Effector CD4-positive, alpha-beta T cell (primary cell): ENCODE results near the gene ALPG.
"Not testable (repeated sequence)": the region's sequence is repeated elsewhere in the genome, so short reads cannot be mapped to it uniquely, and the experiment has no call there.

ENCODE experiments used
- DNase-seq: peaks from one replicate; pipeline ENCODE4 v3.0.0-alpha.2; 2020

ALPG gene

GRCh38 chr2:232442431-232442830 lies 35.8 kb downstream of the ALPG start:
- not testable (repeated sequence) for DNase-seq

- not testable (repeated sequence) for DNase-seq
These were observed 36.4 kb downstream of the ALPG start for GRCh38 chr2:232443047-232443446.

- not testable (repeated sequence) for DNase-seq
These were observed 37.2 kb downstream of the ALPG start for GRCh38 chr2:232443669-232444408.

GRCh38 chr2:232444409-232445148 lies 37.9 kb downstream of the ALPG start:
- peak; percentile 42 for DNase-seq

GRCh38 chr2:232445149-232445885 lies 38.7 kb downstream of the ALPG start:
- DNase-seq: not testable (repeated sequence)

GRCh38 chr2:232446266-232446777 lies 39.7 kb downstream of the ALPG start:
- not testable (repeated sequence) for DNase-seq

- no peak for DNase-seq
These were observed 40.5 kb downstream of the ALPG start for GRCh38 chr2:232447091-232447620.

- DNase-seq: no peak
These were observed 41.1 kb downstream of the ALPG start for GRCh38 chr2:232447638-232448303.

- DNase-seq: no peak
These were observed 41.7 kb downstream of the ALPG start for GRCh38 chr2:232448304-232448690.

- DNase-seq: no peak
These were observed 43.3 kb downstream of the ALPG start for GRCh38 chr2:232449964-232450363.

GRCh38 chr2:232451645-232452044 lies 45.0 kb downstream of the ALPG start:
- not testable (repeated sequence) for DNase-seq

GRCh38 chr2:232454630-232455029 lies 48.0 kb downstream of the ALPG start:
- DNase-seq: no peak

GRCh38 chr2:232455426-232456255 lies 49.0 kb downstream of the ALPG start, which contains the start of gene ALPI:
ALPI (plus strand) TSS chr2:232456153; CDS start chr2:232456200, 47 bp downstream.
- no peak for DNase-seq

- no peak for DNase-seq
These were observed 49.9 kb downstream of the ALPG start for GRCh38 chr2:232456296-232457120.

- DNase-seq: no peak
These were observed 50.7 kb downstream of the ALPG start for GRCh38 chr2:232457121-232458011.

- no peak for DNase-seq
These were observed 51.5 kb downstream of the ALPG start for GRCh38 chr2:232458051-232458660.

GRCh38 chr2:232458661-232459418 lies 52.2 kb downstream of the ALPG start:
- no peak for DNase-seq

- no peak for DNase-seq
These were observed 52.9 kb downstream of the ALPG start for GRCh38 chr2:232459419-232460035.
